ENCODE measurements around the gene SLC22A8.

Gene SLC22A8

DNA sequence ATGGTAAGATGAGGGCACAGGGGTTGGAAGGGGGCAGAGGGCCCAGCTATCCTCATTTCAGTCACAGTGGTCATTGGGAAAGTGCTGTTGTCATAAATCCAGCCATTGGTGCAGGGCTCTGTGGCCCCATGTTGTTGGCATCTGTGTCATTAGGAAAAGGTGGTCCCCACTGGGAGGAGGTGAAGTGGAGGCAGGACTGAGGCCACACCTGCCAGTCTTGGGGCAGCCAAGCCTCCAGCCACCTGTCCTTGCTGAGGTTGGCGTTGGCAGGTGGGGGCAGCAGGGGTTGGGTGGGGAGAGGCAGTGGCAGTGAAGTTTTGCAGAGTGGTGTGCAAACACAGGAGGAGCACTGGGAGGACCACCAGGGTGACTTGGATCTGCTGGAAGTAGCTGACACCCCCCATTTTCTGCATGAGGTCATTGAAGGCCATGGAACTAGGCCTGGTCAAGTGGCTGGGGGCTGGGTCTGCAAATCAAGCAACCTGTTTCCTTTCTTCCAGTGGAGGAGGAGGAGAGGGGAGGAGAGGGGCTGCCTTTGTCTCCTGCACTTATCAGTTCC is 56.1 kb downstream of the SLC22A8 start:
- no peak overlapping the region for H3K27ac ChIP-seq
- H3K36me3 ChIP-seq (replicated peaks): no peaks in the 10 kb centered on the region
- TF ChIP-seq, protein P1, sequence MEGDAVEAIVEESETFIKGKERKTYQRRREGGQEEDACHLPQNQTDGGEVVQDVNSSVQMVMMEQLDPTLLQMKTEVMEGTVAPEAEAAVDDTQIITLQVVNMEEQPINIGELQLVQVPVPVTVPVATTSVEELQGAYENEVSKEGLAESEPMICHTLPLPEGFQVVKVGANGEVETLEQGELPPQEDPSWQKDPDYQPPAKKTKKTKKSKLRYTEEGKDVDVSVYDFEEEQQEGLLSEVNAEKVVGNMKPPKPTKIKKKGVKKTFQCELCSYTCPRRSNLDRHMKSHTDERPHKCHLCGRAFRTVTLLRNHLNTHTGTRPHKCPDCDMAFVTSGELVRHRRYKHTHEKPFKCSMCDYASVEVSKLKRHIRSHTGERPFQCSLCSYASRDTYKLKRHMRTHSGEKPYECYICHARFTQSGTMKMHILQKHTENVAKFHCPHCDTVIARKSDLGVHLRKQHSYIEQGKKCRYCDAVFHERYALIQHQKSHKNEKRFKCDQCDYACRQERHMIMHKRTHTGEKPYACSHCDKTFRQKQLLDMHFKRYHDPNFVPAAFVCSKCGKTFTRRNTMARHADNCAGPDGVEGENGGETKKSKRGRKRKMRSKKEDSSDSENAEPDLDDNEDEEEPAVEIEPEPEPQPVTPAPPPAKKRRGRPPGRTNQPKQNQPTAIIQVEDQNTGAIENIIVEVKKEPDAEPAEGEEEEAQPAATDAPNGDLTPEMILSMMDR (IDR thresholded peaks at IDR 0.05; ENCODE audit: low read depth, low read length, missing control alignments): no peak
- no peak for DNase-seq
- in situ Hi-C loops (cut with HindIII; ENCODE audit: low pct_ligation_motif_present, low sequenced_read_pairs): no loop called here
- no peak overlapping the region for H3K4me3 ChIP-seq (ENCODE audit: low read depth, low read length)
- no peaks in the 10 kb centered on the region for H3K27me3 ChIP-seq (replicated peaks)

DNA sequence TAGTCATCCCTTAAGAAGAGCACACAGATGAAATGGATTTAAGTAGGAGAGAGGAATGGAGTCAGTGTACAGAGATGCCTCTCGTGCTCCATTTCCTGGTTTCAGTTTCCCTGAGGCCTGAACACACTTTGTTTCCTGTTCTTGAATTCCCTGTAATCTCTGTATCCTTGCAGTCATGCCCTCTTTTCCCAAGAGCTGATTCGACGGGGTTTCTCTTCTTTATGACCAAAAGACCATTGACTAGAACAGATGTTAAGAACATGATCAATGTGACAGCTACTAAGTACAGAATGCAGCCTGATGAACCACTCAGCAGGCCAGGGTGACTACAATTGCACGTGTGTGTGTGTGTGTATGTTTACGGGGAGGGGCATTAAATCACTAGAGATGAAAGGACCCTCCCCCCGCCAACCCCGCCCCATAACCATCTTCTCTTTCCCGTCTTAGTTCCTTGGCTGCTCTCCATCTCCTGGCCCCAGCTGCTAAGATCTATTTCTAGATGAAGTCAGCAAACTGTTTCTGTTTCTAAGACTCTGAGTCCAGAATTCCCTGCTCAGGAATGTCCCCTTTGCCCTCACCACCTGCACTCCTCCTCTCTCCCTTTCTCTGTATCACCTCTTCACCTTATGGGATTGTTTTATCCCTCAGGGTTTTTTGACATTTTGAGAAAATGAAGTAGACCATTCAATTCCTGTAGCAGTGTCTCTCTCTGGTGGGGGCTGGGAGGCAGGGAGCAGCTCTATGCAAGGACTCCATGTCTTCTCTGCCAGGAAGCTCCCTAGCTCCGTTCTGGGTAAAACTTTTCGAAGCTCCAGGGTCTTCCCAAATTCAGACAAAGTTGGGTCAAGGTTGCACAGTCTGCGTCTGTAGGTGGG is 56.9 kb downstream of the SLC22A8 start:
- H3K36me3 ChIP-seq (replicated peaks): no peaks in the 10 kb centered on the region
- no peak overlapping the region for H3K4me3 ChIP-seq (ENCODE audit: low read depth, low read length)
- peak; percentile 6 for DNase-seq
- in situ Hi-C loops (cut with HindIII; ENCODE audit: low pct_ligation_motif_present, low sequenced_read_pairs): no loop called here
- no peaks in the 10 kb centered on the region for H3K27me3 ChIP-seq (replicated peaks)
- no peak overlapping the region for H3K27ac ChIP-seq
- TF ChIP-seq, protein P1 (IDR thresholded peaks at IDR 0.05; ENCODE audit: low read depth, low read length, missing control alignments): no peak

DNA sequence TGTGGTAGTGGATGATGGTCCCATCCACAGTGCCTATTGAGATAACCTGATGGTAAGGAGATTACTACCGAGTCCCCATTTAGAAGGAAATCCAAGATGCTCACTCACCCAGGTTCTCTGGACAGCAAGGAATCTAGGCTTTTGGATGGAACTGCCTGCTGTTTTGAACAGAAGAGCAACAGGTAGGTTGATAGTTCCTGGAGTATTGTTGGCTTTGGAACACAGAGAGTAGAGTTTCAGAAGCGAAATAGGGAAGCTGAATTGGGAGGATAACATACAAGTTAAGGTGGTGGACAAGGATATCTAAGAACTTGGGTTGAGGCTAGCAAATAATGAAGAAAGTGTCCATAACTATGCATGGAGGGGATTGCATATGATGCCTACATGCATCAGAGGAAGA is 58.5 kb downstream of the SLC22A8 start:
- in situ Hi-C loops (cut with HindIII; ENCODE audit: low pct_ligation_motif_present, low sequenced_read_pairs): no loop called here
- DNase-seq: no peak
- H3K27ac ChIP-seq: no peak overlapping the region
- H3K27me3 ChIP-seq (replicated peaks): no peaks in the 10 kb centered on the region
- no peak overlapping the region for H3K4me3 ChIP-seq (ENCODE audit: low read depth, low read length)
- TF ChIP-seq, protein P1 (IDR thresholded peaks at IDR 0.05; ENCODE audit: low read depth, low read length, missing control alignments): no peak
- H3K36me3 ChIP-seq (replicated peaks): no peaks in the 10 kb centered on the region

DNA sequence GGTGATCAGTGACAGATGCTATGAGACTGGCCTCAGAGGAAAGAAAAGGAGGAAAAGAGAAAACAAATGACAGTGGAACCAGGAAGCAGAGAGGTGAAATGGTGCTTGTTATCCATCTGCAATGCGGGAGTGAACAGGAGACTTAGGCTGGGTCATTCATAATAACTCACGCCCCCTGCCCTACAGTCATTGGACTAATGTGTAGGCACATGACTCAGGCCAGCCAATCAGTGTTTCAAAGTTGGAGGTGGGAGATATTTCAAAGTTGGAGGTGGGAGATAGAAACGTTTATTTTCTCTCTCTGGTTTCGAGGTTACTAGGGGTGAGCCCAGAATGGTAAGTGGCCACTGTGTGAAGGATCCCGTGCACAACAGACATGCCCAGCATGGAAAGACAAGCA is 61.2 kb downstream of the SLC22A8 start:
- Histone ChIP-seq H3K36me3 (replicated peaks) (no peaks in the 10 kb centered on the region), H3K4me3 (ENCODE audit: low read depth, low read length) (no peak overlapping the region), H3K27me3 (replicated peaks) (no peaks in the 10 kb centered on the region), H3K27ac (no peak overlapping the region)
- in situ Hi-C loops (cut with HindIII; ENCODE audit: low pct_ligation_motif_present, low sequenced_read_pairs): no loop called here
- no peak for DNase-seq
- TF ChIP-seq, protein P1 (IDR thresholded peaks at IDR 0.05; ENCODE audit: low read depth, low read length, missing control alignments): no peak

DNA sequence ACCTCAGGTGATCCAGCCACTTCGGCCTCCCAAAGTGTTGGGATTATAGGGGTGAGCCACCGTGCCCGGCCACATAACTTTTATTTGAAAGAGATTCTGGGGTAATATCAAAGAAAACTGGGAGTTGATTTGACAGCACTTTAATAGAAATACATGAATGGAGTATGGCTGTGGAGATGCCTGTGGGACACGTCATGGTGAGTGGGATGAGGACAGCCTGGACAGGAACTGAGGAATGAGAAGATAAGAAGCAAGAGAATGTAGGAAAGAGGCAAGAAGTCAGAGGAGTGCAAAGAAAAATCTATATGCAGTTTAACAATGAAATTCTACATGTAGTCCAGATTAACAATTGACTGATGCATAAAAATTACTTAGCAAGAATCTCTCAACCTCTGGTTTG is 61.8 kb downstream of the SLC22A8 start:
- DNase-seq: peak; percentile 12
- no peak overlapping the region for H3K4me3 ChIP-seq (ENCODE audit: low read depth, low read length)
- no peaks in the 10 kb centered on the region for H3K36me3 ChIP-seq (replicated peaks)
- TF ChIP-seq, protein P1 (IDR thresholded peaks at IDR 0.05; ENCODE audit: low read depth, low read length, missing control alignments): no peak
- H3K27me3 ChIP-seq (replicated peaks): no peaks in the 10 kb centered on the region
- no peak overlapping the region for H3K27ac ChIP-seq
- in situ Hi-C loops (cut with HindIII; ENCODE audit: low pct_ligation_motif_present, low sequenced_read_pairs): no loop called here

All from brain microvascular endothelial cell (primary cell).